OCI-LY1 (cell line): Measurements from ENCODE around the gene ARHGAP6.

Experiments
- H2AFZ ChIP-seq: fragments of 200-600 bp; sonication (generic), shearing (Covaris generic); 2 replicates; pipeline ENCODE4 v1.6.0; 2014; ENCODE audit warnings: antibody characterized with exemption, mild to moderate bottlenecking, low read length
- H3F3A ChIP-seq: fragments of 200-600 bp; sonication (generic), shearing (Covaris generic); 2 replicates; pipeline ENCODE4 v1.6.0; 2014; ENCODE audit warnings: mild to moderate bottlenecking, antibody characterized with exemption, low read length, moderate library complexity; ENCODE audit not compliant: insufficient read depth
- H3K27ac ChIP-seq: fragments of 200-600 bp; sonication (generic); 2 replicates; pipeline ENCODE4 v1.5.1; 2014; ENCODE audit warnings: low read length, mixed run types, mild to moderate bottlenecking, low read depth; ENCODE audit not compliant: poor library complexity, severe bottlenecking
- H3K27me3 ChIP-seq: fragments of 200-600 bp; sonication (generic); 2 replicates; pipeline ENCODE4 v1.6.0; 2014; ENCODE audit warnings: antibody characterized with exemption, mild to moderate bottlenecking, low read length, moderate library complexity; ENCODE audit not compliant: insufficient read depth
- H3K36me3 ChIP-seq: fragments of 200-600 bp; sonication (generic); 2 replicates; pipeline ENCODE4 v1.6.1; 2014; ENCODE audit warnings: mild to moderate bottlenecking, antibody characterized with exemption, low read length, moderate library complexity, mixed read lengths; ENCODE audit not compliant: insufficient read depth
- H3K4me1 ChIP-seq: fragments of 200-600 bp; sonication (generic); 2 replicates; pipeline ENCODE4 v1.5.1; 2014; ENCODE audit warnings: mild to moderate bottlenecking, low read length, moderate library complexity; ENCODE audit not compliant: insufficient read depth, severe bottlenecking
- H3K4me2 ChIP-seq: fragments of 200-600 bp; sonication (generic), shearing (Covaris generic); 2 replicates; pipeline ENCODE4 v1.6.1; 2014; ENCODE audit warnings: low read length
- H3K4me3 ChIP-seq: fragments of 200-600 bp; sonication (generic); 2 replicates; pipeline ENCODE4 v1.5.1; 2014; ENCODE audit warnings: low read length, low read depth, mild to moderate bottlenecking, mixed read lengths; ENCODE audit not compliant: poor library complexity, severe bottlenecking
- H3K79me2 ChIP-seq: fragments of 200-600 bp; shearing (Covaris generic); 2 replicates; pipeline ENCODE4 v1.6.1; 2016; ENCODE audit warnings: mixed run types, low read length, mixed read lengths; ENCODE audit not compliant: insufficient read depth
- H3K9ac ChIP-seq: fragments of 200-600 bp; sonication (generic), shearing (Covaris generic); 2 replicates; pipeline ENCODE4 v1.6.1; 2014; ENCODE audit warnings: mild to moderate bottlenecking, low read length, mixed read lengths
- H3K9me2 ChIP-seq: fragments of 200-600 bp; sonication (generic), shearing (Covaris generic); 2 replicates; pipeline ENCODE4 v1.6.1; 2014; ENCODE audit warnings: low read depth, mild to moderate bottlenecking, low read length, mixed read lengths
- H3K9me3 ChIP-seq: fragments of 200-600 bp; shearing (Covaris generic); 2 replicates; pipeline ENCODE4 v1.6.1; 2014; ENCODE audit warnings: low read length, mixed read lengths
- H4K20me1 ChIP-seq: fragments of 200-600 bp; sonication (generic), shearing (Covaris generic); 2 replicates; pipeline ENCODE4 v1.6.0; 2016; ENCODE audit warnings: mild to moderate bottlenecking, low read length; ENCODE audit not compliant: insufficient read depth
- EZH2 ChIP-seq: fragments of 200-600 bp; sonication (generic), shearing (Covaris generic); IDR thresholded peaks from 2 replicates; pipeline ENCODE4 v1.8.0; 2017; ENCODE audit warnings: borderline replicate concordance, mixed run types, mild to moderate bottlenecking, antibody characterized with exemption, low read length, moderate library complexity, mixed read lengths
- TF ChIP-seq, protein P1 (sequence below): fragments of 200-600 bp; sonication (generic), shearing (Covaris generic); IDR thresholded peaks from 2 replicates; pipeline ENCODE4 v1.5.1; 2017; ENCODE audit warnings: mild to moderate bottlenecking, antibody characterized with exemption, low read length, moderate library complexity, mixed read lengths

ARHGAP6 gene

GRCh38 chrX:11408783-11409182 is 256.9 kb downstream of the ARHGAP6 start:
- Histone ChIP-seq H3K4me3 (no peak overlapping the region), H3K79me2 (no peaks in the 10 kb centered on the region), H2AFZ (no peak overlapping the region), H3K27me3 (no peaks in the 10 kb centered on the region), H3K27ac (no peak overlapping the region), H3K36me3 (no peaks in the 10 kb centered on the region), H3K4me1 (no peaks in the 10 kb centered on the region), H3K9me3 (no peaks in the 10 kb centered on the region), H3K4me2 (no peak overlapping the region), H3F3A (no peaks in the 10 kb centered on the region), H4K20me1 (no peaks in the 10 kb centered on the region), H3K9ac (no peak overlapping the region), H3K9me2 (no peaks in the 10 kb centered on the region)
- no peak for TF ChIP-seq EZH2
- TF ChIP-seq, protein P1, sequence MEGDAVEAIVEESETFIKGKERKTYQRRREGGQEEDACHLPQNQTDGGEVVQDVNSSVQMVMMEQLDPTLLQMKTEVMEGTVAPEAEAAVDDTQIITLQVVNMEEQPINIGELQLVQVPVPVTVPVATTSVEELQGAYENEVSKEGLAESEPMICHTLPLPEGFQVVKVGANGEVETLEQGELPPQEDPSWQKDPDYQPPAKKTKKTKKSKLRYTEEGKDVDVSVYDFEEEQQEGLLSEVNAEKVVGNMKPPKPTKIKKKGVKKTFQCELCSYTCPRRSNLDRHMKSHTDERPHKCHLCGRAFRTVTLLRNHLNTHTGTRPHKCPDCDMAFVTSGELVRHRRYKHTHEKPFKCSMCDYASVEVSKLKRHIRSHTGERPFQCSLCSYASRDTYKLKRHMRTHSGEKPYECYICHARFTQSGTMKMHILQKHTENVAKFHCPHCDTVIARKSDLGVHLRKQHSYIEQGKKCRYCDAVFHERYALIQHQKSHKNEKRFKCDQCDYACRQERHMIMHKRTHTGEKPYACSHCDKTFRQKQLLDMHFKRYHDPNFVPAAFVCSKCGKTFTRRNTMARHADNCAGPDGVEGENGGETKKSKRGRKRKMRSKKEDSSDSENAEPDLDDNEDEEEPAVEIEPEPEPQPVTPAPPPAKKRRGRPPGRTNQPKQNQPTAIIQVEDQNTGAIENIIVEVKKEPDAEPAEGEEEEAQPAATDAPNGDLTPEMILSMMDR, result no peak

DNA sequence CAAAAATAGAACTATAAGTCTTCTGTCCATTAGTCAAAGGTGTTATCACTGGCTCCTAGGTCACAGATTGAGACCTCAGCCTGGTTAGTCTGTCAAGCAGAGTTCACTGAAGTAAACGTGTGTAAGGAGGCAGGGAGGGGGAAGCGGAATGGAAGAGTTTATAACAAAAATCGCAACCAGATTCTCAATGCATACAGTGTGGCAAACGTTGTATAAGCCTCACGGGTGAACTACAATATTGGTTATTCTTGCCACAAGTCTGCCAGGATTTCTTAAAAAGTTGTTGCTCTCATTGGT is 257.7 kb downstream of the ARHGAP6 start:
- Histone ChIP-seq H3K9me3 (no peaks in the 10 kb centered on the region), H4K20me1 (no peaks in the 10 kb centered on the region), H3K4me2 (no peak overlapping the region), H3K79me2 (no peaks in the 10 kb centered on the region), H3K9ac (no peak overlapping the region), H3K4me1 (no peaks in the 10 kb centered on the region), H3K36me3 (no peaks in the 10 kb centered on the region), H3K27me3 (no peaks in the 10 kb centered on the region), H2AFZ (no peak overlapping the region), H3K9me2 (no peaks in the 10 kb centered on the region), H3K27ac (no peak overlapping the region), H3F3A (no peaks in the 10 kb centered on the region), H3K4me3 (no peak overlapping the region)
- TF ChIP-seq EZH2, result no peak
- TF ChIP-seq, protein P1, result no peak

- Histone ChIP-seq H3K79me2 (no peaks in the 10 kb centered on the region), H3K4me1 (no peaks in the 10 kb centered on the region), H3K9ac (no peak overlapping the region), H4K20me1 (no peaks in the 10 kb centered on the region), H3K9me3 (no peaks in the 10 kb centered on the region), H2AFZ (no peak overlapping the region), H3K9me2 (no peaks in the 10 kb centered on the region), H3K4me3 (no peak overlapping the region), H3K36me3 (no peaks in the 10 kb centered on the region), H3F3A (no peaks in the 10 kb centered on the region), H3K4me2 (no peak overlapping the region), H3K27ac (no peak overlapping the region), H3K27me3 (no peaks in the 10 kb centered on the region)
- TF ChIP-seq, protein P1, result no peak
- no peak for TF ChIP-seq EZH2
Measured at GRCh38 chrX:11407331-11408108, 258.2 kb downstream of the ARHGAP6 start.
